ENCODE measurements around the gene TSPEAR.
"Not testable (repeated sequence)": the region's sequence is repeated elsewhere in the genome, so short reads cannot be mapped to it uniquely, and the experiment has no call there.

Gene TSPEAR

GRCh38 chr21:44677881-44678280, 33.5 kb downstream of the TSPEAR start:
- DNase-seq, result no peak

GRCh38 chr21:44671911-44672310, 39.5 kb downstream of the TSPEAR start:
- DNase-seq, result no peak

- DNase-seq, result no peak
Measured at GRCh38 chr21:44670642-44671432, 40.5 kb downstream of the TSPEAR start.

GRCh38 chr21:44667612-44668011, 43.8 kb downstream of the TSPEAR start:
- DNase-seq, result no peak

- no peak for DNase-seq
Measured at GRCh38 chr21:44666401-44667320, 44.7 kb downstream of the TSPEAR start, which contains the start of gene KRTAP12-2. KRTAP12-2 (minus strand) TSS chr21:44666927; CDS start chr21:44666886, 41 bp downstream.

- DNase-seq, result no peak
Measured at GRCh38 chr21:44664691-44665090, 46.7 kb downstream of the TSPEAR start.

- not testable (repeated sequence) for DNase-seq
Measured at GRCh38 chr21:44661567-44661966, 49.8 kb downstream of the TSPEAR start.

GRCh38 chr21:44658913-44659595, 52.3 kb downstream of the TSPEAR start:
- no peak for DNase-seq

GRCh38 chr21:44658541-44658910, 52.8 kb downstream of the TSPEAR start:
- DNase-seq, result no peak

GRCh38 chr21:44657635-44658540, 53.5 kb downstream of the TSPEAR start, which contains the start of gene KRTAP12-3:
KRTAP12-3 (plus strand) TSS chr21:44657932; CDS start chr21:44657980, 48 bp downstream.
- no peak for DNase-seq

GRCh38 chr21:44656868-44657267, 54.5 kb downstream of the TSPEAR start:
- no peak for DNase-seq

- DNase-seq, result no peak
Measured at GRCh38 chr21:44654576-44655175, 56.7 kb downstream of the TSPEAR start, which contains the start of gene KRTAP12-4. KRTAP12-4 (minus strand) TSS chr21:44654659; CDS start chr21:44654614, 45 bp downstream.

- DNase-seq, result no peak
Measured at GRCh38 chr21:44653656-44654575, 57.5 kb downstream of the TSPEAR start.

GRCh38 chr21:44653123-44653522, 58.2 kb downstream of the TSPEAR start:
- DNase-seq, result no peak

- DNase-seq, result no peak
Measured at GRCh38 chr21:44650973-44651675, 60.2 kb downstream of the TSPEAR start.

- DNase-seq, result no peak
Measured at GRCh38 chr21:44650265-44650972, 61.0 kb downstream of the TSPEAR start.

GRCh38 chr21:44649521-44650100, 61.8 kb downstream of the TSPEAR start:
- no peak for DNase-seq

GRCh38 chr21:44648557-44649311, 62.6 kb downstream of the TSPEAR start:
- DNase-seq, result no peak

Data from suppressor macrophage treated with lipopolysaccharide for 4 hours (primary cell).